Peyer's patch (tissue), 4 donors: Measurements from ENCODE around the gene FUT8.

Experiments used
- POLR2A ChIP-seq, 2 donors: fragments of 450-650 bp; IDR thresholded peaks; one replicate each; pipeline ENCODE4 v1.5.1; 2017; ENCODE audit warnings: antibody characterized with exemption in 2 of 2, mild to moderate bottlenecking in 2 of 2, moderate library complexity in 2 of 2
- TF ChIP-seq, protein P1 (sequence below), 6 experiments: fragments of 450-650 bp in 4 of 6; fragments of 200-600 bp in 2 of 6; sonication (generic) in 1 of 6; IDR thresholded peaks; one replicate each; pipeline ENCODE4 v1.5.1; 2017 to 2019; ENCODE audit warnings: antibody characterized with exemption in 6 of 6, mild to moderate bottlenecking in 3 of 6, moderate library complexity in 1 of 6

- TF ChIP-seq POLR2A (IDR thresholded peaks at IDR 0.05): no peak
- TF ChIP-seq, protein P1, sequence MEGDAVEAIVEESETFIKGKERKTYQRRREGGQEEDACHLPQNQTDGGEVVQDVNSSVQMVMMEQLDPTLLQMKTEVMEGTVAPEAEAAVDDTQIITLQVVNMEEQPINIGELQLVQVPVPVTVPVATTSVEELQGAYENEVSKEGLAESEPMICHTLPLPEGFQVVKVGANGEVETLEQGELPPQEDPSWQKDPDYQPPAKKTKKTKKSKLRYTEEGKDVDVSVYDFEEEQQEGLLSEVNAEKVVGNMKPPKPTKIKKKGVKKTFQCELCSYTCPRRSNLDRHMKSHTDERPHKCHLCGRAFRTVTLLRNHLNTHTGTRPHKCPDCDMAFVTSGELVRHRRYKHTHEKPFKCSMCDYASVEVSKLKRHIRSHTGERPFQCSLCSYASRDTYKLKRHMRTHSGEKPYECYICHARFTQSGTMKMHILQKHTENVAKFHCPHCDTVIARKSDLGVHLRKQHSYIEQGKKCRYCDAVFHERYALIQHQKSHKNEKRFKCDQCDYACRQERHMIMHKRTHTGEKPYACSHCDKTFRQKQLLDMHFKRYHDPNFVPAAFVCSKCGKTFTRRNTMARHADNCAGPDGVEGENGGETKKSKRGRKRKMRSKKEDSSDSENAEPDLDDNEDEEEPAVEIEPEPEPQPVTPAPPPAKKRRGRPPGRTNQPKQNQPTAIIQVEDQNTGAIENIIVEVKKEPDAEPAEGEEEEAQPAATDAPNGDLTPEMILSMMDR (IDR thresholded peaks at IDR 0.05): no peak
Measured at GRCh38 chr14:65501328-65501727, 88.8 kb downstream of the FUT8 start.
